HepG2 (cell line): ENCODE measurements around the gene AP2A2. TPM values are rescaled to one million over a fixed set of nuclear protein-coding genes. Genes with fewer than 3 reads are reported as not detected.

Experiments used
- CBX1 ChIP-seq: IDR thresholded peaks from one replicate; pipeline ENCODE4 v1.6.1; 2016; ENCODE audit warnings: antibody characterized with exemption, low read depth
- EEA1 ChIP-seq: sonication (generic); formaldehyde crosslinking; IDR thresholded peaks from 2 replicates; pipeline ENCODE4 v1.5.1; 2020; ENCODE audit warnings: mild to moderate bottlenecking, missing genetic modification reagents, borderline replicate concordance
- ESRRA ChIP-seq: sonication (generic); formaldehyde crosslinking; IDR thresholded peaks from 2 replicates; pipeline ENCODE4 v1.5.1; 2020; ENCODE audit warnings: mild to moderate bottlenecking, low read depth, missing genetic modification reagents
- HCFC1 ChIP-seq: fragments of 150-350 bp; IDR thresholded peaks from 2 replicates; pipeline ENCODE4 v1.6.1; 2014; ENCODE audit warnings: low read depth, low read length
- HOXA9 ChIP-seq: sonication (generic); formaldehyde crosslinking; IDR thresholded peaks from 2 replicates; pipeline ENCODE4 v1.8.1; 2022; ENCODE audit warnings: missing genetic modification reagents, mild to moderate bottlenecking, moderate library complexity, borderline replicate concordance
- IKZF5 ChIP-seq: IDR thresholded peaks from 2 replicates; pipeline ENCODE4 v1.6.1; 2018; ENCODE audit warnings: missing genetic modification reagents, mild to moderate bottlenecking, missing compliant biosample characterization
- PCBP1 ChIP-seq: fragments of 200-400 bp; formaldehyde crosslinking; IDR thresholded peaks from 2 replicates; pipeline ENCODE4 v1.6.1; 2017; ENCODE audit warnings: mild to moderate bottlenecking, low read depth, low read length, borderline replicate concordance
- RBM39 ChIP-seq: fragments of 200-400 bp; formaldehyde crosslinking; IDR thresholded peaks from one replicate; pipeline ENCODE4 v1.6.1; 2018; ENCODE audit warnings: antibody characterized with exemption, mild to moderate bottlenecking, low read depth, low read length; ENCODE audit not compliant: poor library complexity, severe bottlenecking
- TCF7L2 ChIP-seq: IDR thresholded peaks from 2 replicates; pipeline ENCODE4 v1.6.1; 2011; ENCODE audit warnings: mild to moderate bottlenecking, low read depth, low read length, moderate library complexity
- WIZ ChIP-seq: sonication (generic); formaldehyde crosslinking; IDR thresholded peaks from 2 replicates; pipeline ENCODE4 v1.5.1; 2020; ENCODE audit warnings: mild to moderate bottlenecking, missing genetic modification reagents
- ZFP36L1 ChIP-seq: sonication (generic); formaldehyde crosslinking; IDR thresholded peaks from 2 replicates; pipeline ENCODE4 v1.8.0; 2022; ENCODE audit warnings: mild to moderate bottlenecking, missing genetic modification reagents, moderate library complexity
- ZNF251 ChIP-seq: sonication (generic); formaldehyde crosslinking; IDR thresholded peaks from 2 replicates; pipeline ENCODE4 v1.9.0; 2021; ENCODE audit warnings: mild to moderate bottlenecking, missing genetic modification reagents
- ZNF572 ChIP-seq: sonication (generic); formaldehyde crosslinking; IDR thresholded peaks from 2 replicates; pipeline ENCODE4 v1.5.1; 2020; ENCODE audit warnings: mild to moderate bottlenecking, missing genetic modification reagents
- polyA plus RNA-seq, 8 experiments: library from polyadenylated mRNA; depleted of rRNA in 3 of 8; stranded (reverse) in 7 of 8; unstranded in 1 of 8; fragments of >200 nt; fragmentation: Illumina TruSeq in 4 of 8; extraction: Trizol in 4 of 8; gene quantifications; 2 replicates each; pipeline versions ENCODE4 v1.2.1 to v1.2.3, GENCODE V29; 2011 to 2016; ENCODE audit warnings: low read depth in 4 of 8, missing spikeins in 1 of 8, mixed read lengths in 1 of 8; ENCODE audit not compliant: insufficient read depth in 1 of 8
- total RNA-seq, 5 experiments: library from RNA; depleted of rRNA; stranded (reverse); fragments of >200 nt; fragmentation: Illumina TruSeq; extraction: Trizol; gene quantifications; 2 replicates each; pipeline ENCODE4 v1.2.3, GENCODE V29; 2016; ENCODE audit warnings: low read depth in 1 of 5
- TF ChIP-seq, protein P1 (sequence below), 2 experiments: sonication (generic) in 1 of 2; formaldehyde crosslinking in 1 of 2; IDR thresholded peaks; 2 replicates each; pipeline versions ENCODE4 v1.4.0 to v1.6.1; 2016 to 2020; ENCODE audit warnings: borderline replicate concordance in 1 of 2, low read depth in 1 of 2, mild to moderate bottlenecking in 1 of 2, missing genetic modification reagents in 1 of 2
- TF ChIP-seq, protein P2 (sequence below): sonication (generic); formaldehyde crosslinking; IDR thresholded peaks from 2 replicates; pipeline ENCODE4 v1.5.0; 2020; ENCODE audit warnings: mild to moderate bottlenecking, missing genetic modification reagents
- TF ChIP-seq, protein P3 (sequence below): sonication (generic); formaldehyde crosslinking; IDR thresholded peaks from 2 replicates; pipeline ENCODE4 v1.4.0; 2020; ENCODE audit warnings: missing genetic modification reagents, mild to moderate bottlenecking, borderline replicate concordance

AP2A2 gene
- total and polyA plus RNA-seq, 2 of the 13 experiments (the other 11 are each of a cell fraction or from before 2014, with no cell fraction given), result 25.7 to 75.7 TPM

DNA sequence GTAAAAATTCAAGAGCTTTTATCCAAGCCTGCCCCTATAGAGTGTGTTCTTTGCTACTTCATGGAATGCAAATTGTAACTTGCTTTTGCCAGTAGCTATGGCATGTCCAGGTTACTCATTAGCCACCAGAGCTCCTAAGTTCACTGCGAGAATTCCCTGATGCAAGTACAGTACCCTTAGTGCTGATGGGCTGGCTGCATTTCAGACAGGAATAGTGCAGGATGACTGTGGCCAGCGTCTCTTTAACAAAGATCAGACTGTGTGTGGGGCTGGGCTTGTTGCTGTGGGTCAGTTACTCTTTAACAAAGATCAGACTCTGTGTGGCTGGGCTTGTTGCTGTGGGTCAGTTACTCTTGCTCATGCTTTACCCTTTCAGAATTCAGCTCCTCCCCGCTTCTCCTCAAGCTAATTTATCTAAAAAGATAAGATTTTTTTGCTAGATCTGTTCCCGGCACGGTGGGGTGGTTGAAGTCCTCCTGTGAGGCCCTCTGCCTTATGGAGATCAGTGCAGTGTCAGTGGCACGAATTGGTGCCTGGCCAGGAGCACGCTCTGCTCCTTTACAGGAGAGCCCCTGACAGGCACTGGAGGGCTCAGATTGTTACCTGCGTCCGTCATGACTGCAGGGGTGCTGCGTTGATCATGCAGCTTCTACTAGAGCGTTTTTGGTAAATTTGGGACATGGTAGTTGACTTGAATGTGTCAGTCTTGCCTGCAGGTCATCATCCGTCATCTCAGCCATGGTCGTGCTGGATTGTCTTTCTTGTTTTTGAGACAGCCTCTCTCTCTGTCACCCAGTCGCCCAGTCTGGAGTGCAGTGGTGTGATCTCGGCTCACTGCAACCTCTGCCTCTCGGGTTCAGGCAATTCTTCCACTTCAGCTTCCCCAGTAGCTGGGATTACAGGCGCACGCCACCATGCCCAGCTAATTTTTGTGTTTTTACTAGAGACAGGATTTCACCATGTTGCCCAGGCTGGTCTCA is 27.0 kb downstream of the AP2A2 start (continued):
- TF ChIP-seq ZFP36L1, result 0 out of 2 replicates have a peak, but pooled peaks have one; percentile 62
- peak; percentile 72 for TF ChIP-seq IKZF5 (CRISPR knock-in tag)
- no peak for TF ChIP-seq HOXA9 (CRISPR knock-in tag)
- no peak for TF ChIP-seq WIZ (CRISPR knock-in tag)
- TF ChIP-seq RBM39, result no peak
- no peak for TF ChIP-seq CBX1
- TF ChIP-seq EEA1 (CRISPR knock-in tag), result peak; percentile 62; the same call in 1 of the 2 replicates
- TF ChIP-seq ESRRA, result 0 out of 2 replicates have a peak, but pooled peaks have one; percentile 21
- TF ChIP-seq ZNF572 (CRISPR knock-in tag), result no peak
- TF ChIP-seq, protein P1, sequence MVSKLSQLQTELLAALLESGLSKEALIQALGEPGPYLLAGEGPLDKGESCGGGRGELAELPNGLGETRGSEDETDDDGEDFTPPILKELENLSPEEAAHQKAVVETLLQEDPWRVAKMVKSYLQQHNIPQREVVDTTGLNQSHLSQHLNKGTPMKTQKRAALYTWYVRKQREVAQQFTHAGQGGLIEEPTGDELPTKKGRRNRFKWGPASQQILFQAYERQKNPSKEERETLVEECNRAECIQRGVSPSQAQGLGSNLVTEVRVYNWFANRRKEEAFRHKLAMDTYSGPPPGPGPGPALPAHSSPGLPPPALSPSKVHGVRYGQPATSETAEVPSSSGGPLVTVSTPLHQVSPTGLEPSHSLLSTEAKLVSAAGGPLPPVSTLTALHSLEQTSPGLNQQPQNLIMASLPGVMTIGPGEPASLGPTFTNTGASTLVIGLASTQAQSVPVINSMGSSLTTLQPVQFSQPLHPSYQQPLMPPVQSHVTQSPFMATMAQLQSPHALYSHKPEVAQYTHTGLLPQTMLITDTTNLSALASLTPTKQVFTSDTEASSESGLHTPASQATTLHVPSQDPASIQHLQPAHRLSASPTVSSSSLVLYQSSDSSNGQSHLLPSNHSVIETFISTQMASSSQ (IDR thresholded peaks at IDR 0.05; ENCODE audit: low read depth), result peak; percentile 98
- TF ChIP-seq, protein P1 (CRISPR knock-in tag; IDR thresholded peaks at IDR 0.05; ENCODE audit: borderline replicate concordance), result peak; percentile 99
- no peak for TF ChIP-seq PCBP1
- TF ChIP-seq HCFC1, result no peak
- TF ChIP-seq ZNF251 (CRISPR knock-in tag), result no peak
- TF ChIP-seq, protein P2, sequence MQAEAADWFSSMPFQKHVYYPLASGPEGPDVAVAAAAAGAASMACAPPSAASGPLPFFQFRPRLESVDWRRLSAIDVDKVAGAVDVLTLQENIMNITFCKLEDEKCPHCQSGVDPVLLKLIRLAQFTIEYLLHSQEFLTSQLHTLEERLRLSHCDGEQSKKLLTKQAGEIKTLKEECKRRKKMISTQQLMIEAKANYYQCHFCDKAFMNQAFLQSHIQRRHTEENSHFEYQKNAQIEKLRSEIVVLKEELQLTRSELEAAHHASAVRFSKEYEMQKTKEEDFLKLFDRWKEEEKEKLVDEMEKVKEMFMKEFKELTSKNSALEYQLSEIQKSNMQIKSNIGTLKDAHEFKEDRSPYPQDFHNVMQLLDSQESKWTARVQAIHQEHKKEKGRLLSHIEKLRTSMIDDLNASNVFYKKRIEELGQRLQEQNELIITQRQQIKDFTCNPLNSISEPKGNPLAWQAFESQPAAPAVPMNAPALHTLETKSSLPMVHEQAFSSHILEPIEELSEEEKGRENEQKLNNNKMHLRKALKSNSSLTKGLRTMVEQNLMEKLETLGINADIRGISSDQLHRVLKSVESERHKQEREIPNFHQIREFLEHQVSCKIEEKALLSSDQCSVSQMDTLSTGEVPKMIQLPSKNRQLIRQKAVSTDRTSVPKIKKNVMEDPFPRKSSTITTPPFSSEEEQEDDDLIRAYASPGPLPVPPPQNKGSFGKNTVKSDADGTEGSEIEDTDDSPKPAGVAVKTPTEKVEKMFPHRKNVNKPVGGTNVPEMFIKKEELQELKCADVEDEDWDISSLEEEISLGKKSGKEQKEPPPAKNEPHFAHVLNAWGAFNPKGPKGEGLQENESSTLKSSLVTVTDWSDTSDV, result no peak
- TF ChIP-seq TCF7L2, result no peak
- TF ChIP-seq, protein P3, sequence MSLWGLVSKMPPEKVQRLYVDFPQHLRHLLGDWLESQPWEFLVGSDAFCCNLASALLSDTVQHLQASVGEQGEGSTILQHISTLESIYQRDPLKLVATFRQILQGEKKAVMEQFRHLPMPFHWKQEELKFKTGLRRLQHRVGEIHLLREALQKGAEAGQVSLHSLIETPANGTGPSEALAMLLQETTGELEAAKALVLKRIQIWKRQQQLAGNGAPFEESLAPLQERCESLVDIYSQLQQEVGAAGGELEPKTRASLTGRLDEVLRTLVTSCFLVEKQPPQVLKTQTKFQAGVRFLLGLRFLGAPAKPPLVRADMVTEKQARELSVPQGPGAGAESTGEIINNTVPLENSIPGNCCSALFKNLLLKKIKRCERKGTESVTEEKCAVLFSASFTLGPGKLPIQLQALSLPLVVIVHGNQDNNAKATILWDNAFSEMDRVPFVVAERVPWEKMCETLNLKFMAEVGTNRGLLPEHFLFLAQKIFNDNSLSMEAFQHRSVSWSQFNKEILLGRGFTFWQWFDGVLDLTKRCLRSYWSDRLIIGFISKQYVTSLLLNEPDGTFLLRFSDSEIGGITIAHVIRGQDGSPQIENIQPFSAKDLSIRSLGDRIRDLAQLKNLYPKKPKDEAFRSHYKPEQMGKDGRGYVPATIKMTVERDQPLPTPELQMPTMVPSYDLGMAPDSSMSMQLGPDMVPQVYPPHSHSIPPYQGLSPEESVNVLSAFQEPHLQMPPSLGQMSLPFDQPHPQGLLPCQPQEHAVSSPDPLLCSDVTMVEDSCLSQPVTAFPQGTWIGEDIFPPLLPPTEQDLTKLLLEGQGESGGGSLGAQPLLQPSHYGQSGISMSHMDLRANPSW, result peak; percentile 84
